Gastrocnemius medialis (tissue), 4 donors: ENCODE results near the gene RAB5A. TPM values are rescaled to one million over a fixed set of nuclear protein-coding genes. Genes with fewer than 3 reads are reported as not detected.

Experiments
- ATAC-seq, 2 donors: fragments of 150-250 bp; one replicate each; pipeline ENCODE4 v1.9.1; 2016
- DNase-seq, 2 donors: peaks; one replicate each; pipeline ENCODE4 v3.0.0-alpha.2; 2019
- H3K27ac ChIP-seq, 4 donors: fragments of 200-600 bp; sonication (generic); 1 replicate in 1 of 4; 2 replicates in 3 of 4; pipeline ENCODE4 v1.5.1; 2016 to 2018; ENCODE audit warnings: mild to moderate bottlenecking in 2 of 4, moderate library complexity in 1 of 4
- H3K27me3 ChIP-seq, 3 donors: fragments of 200-600 bp; sonication (generic) in 2 of 3; 1 replicate in 1 of 3; 2 replicates in 2 of 3; pipeline versions ENCODE4 v1.5.1 to v1.6.0; 2016 to 2019; ENCODE audit warnings: mild to moderate bottlenecking in 1 of 3, moderate library complexity in 1 of 3
- H3K36me3 ChIP-seq, 2 donors: fragments of 200-600 bp; sonication (generic) in 1 of 2; one replicate each; pipeline ENCODE4 v1.5.1; 2017 to 2018
- H3K4me1 ChIP-seq, 2 donors: fragments of 200-600 bp; sonication (generic) in 1 of 2; one replicate each; pipeline ENCODE4 v1.5.1; 2016 to 2017; ENCODE audit warnings: mild to moderate bottlenecking in 2 of 2
- H3K4me3 ChIP-seq, 4 donors: fragments of 200-600 bp; sonication (generic) in 3 of 4; 1 replicate in 1 of 4; 2 replicates in 3 of 4; pipeline ENCODE4 v1.5.1; 2016 to 2019; ENCODE audit warnings: mild to moderate bottlenecking in 2 of 4
- H3K9me3 ChIP-seq, 3 donors: fragments of 200-600 bp; sonication (generic) in 2 of 3; 1 replicate in 1 of 3; 2 replicates in 2 of 3; pipeline ENCODE4 v1.5.1; 2016 to 2019
- POLR2A ChIP-seq, 2 donors: fragments of 450-650 bp; IDR thresholded peaks; one replicate each; pipeline ENCODE4 v1.6.1; 2017; ENCODE audit warnings: antibody characterized with exemption in 2 of 2, mild to moderate bottlenecking in 2 of 2, moderate library complexity in 2 of 2
- in situ Hi-C, 4 donors: fragments of 200-750 bp; cut with MboI; loops; one replicate each; pipeline versions ENCODE4 v1.15.0 to v1.8.0; 2017; ENCODE audit warnings: low sequenced_read_pairs in 4 of 4
- intact Hi-C: fragments of 100-400 bp; cut with DNase I; formaldehyde crosslinking; loops from one replicate; pipeline ENCODE4 v1.15.1; 2023; ENCODE audit warnings: low total_unique reads
- total RNA-seq, 4 donors: library from RNA; depleted of rRNA; stranded (reverse); fragments of >200 nt; gene quantifications; one replicate each; pipeline versions ENCODE4 v1.1.0 to v1.2.3, GENCODE V29; 2016
- TF ChIP-seq, protein P1 (sequence below), 5 experiments: fragments of 450-650 bp in 3 of 5; fragments of 200-600 bp in 2 of 5; sonication (generic) in 2 of 5; IDR thresholded peaks in 4 of 5; conservative IDR thresholded peaks in 1 of 5; 1 replicate in 4 of 5; 2 replicates in 1 of 5; pipeline ENCODE4 v1.5.1; 2016 to 2019; ENCODE audit warnings: antibody characterized with exemption in 5 of 5, mild to moderate bottlenecking in 3 of 5, moderate library complexity in 3 of 5

RAB5A gene
- total RNA-seq, 4 donors from 2014 or later: 30.9 to 43.7 (median 35.5) TPM

DNA sequence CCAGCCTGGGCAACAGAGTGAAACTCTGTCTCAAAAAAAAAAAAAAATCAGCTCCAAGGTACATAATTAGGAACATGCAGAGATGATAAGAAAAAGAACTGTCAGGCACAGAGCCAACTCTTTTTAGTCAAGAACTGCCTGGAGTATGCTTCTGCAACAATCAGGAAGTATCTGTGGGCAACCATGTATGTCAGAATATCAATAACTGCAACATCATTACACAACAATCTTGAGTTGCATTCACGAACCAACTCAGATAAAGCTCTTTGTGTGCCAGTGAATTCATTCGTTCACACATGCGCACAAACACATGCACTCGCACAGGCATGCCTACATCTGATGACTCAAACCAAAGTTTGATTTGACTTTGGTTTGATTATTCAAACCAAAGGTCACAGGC, 45.0 kb upstream of the RAB5A start:
- DNase-seq: no peak
- no peak for ATAC-seq
- Histone ChIP-seq H3K4me3 (no peak overlapping the region), H3K27me3 (no peaks in the 10 kb centered on the region), H3K9me3 (no peaks in the 10 kb centered on the region), H3K36me3 (no peaks in the 10 kb centered on the region), H3K4me1 (no peaks in the 10 kb centered on the region), H3K27ac (no peak overlapping the region)
- in situ Hi-C loops: no loop called here
- intact Hi-C loops: no loop called here
- TF ChIP-seq, protein P1, sequence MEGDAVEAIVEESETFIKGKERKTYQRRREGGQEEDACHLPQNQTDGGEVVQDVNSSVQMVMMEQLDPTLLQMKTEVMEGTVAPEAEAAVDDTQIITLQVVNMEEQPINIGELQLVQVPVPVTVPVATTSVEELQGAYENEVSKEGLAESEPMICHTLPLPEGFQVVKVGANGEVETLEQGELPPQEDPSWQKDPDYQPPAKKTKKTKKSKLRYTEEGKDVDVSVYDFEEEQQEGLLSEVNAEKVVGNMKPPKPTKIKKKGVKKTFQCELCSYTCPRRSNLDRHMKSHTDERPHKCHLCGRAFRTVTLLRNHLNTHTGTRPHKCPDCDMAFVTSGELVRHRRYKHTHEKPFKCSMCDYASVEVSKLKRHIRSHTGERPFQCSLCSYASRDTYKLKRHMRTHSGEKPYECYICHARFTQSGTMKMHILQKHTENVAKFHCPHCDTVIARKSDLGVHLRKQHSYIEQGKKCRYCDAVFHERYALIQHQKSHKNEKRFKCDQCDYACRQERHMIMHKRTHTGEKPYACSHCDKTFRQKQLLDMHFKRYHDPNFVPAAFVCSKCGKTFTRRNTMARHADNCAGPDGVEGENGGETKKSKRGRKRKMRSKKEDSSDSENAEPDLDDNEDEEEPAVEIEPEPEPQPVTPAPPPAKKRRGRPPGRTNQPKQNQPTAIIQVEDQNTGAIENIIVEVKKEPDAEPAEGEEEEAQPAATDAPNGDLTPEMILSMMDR (IDR thresholded peaks at IDR 0.05 in 4 of 5, conservative IDR thresholded peaks at IDR 0.05 in 1 of 5): no peak
- no peak for TF ChIP-seq POLR2A (IDR thresholded peaks at IDR 0.05)

- Histone ChIP-seq H3K9me3 (no peaks in the 10 kb centered on the region), H3K27ac (no peak overlapping the region)
These were observed 43.2 kb upstream of the RAB5A start for GRCh38 chr3:19903649-19904048.

GRCh38 chr3:19907523-19907922, 39.4 kb upstream of the RAB5A start:
- Histone ChIP-seq H3K27me3 (no peaks in the 10 kb centered on the region), H3K4me1 (no peaks in the 10 kb centered on the region), H3K27ac (no peak overlapping the region), H3K4me3 (no peak overlapping the region), H3K9me3 (no peaks in the 10 kb centered on the region), H3K36me3 (no peaks in the 10 kb centered on the region)
- intact Hi-C loops: no loop called here
- ATAC-seq (no peak), DNase-seq (no peak)
- in situ Hi-C loops: no loop called here
- TF ChIP-seq POLR2A (IDR thresholded peaks at IDR 0.05): no peak
- TF ChIP-seq, protein P1 (IDR thresholded peaks at IDR 0.05 in 4 of 5, conservative IDR thresholded peaks at IDR 0.05 in 1 of 5): no peak

More at GRCh38 chr3:19903649-19904048, 43.2 kb upstream of the RAB5A start:
- Histone ChIP-seq H3K4me1 (no peaks in the 10 kb centered on the region), H3K27me3 (no peaks in the 10 kb centered on the region), H3K36me3 (no peaks in the 10 kb centered on the region), H3K4me3 (no peak overlapping the region)
- no peak for ATAC-seq
- TF ChIP-seq, protein P1 (IDR thresholded peaks at IDR 0.05 in 4 of 5, conservative IDR thresholded peaks at IDR 0.05 in 1 of 5): no peak
- TF ChIP-seq POLR2A (IDR thresholded peaks at IDR 0.05): no peak
- no peak for DNase-seq
- in situ Hi-C loops: no loop called here
- intact Hi-C loops: no loop called here

DNA sequence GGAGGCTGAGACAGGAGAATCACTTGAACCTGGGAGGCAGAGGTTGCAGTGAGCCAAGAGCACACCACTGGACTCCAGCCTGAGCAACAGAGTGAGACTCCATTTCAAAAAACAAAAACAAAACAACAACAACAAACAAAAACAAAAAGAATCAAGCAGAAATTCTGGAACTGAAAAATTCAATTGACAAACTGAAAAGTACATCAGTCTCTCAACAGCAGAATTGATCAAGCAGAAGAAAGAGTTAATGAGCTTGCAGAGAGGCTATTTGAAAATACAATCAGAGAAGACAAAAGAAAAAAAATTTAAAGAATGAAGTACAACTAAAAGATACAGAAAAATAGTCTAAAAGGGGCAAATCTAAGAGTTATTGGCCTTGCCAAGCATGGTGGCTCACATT, 35.4 kb upstream of the RAB5A start:
- in situ Hi-C loops (no loop called here), intact Hi-C loops (no loop called here)
- no peak for ATAC-seq

More for the DNA sequence above, 35.4 kb upstream of the RAB5A start:
- no peaks in the 10 kb centered on the region for H3K4me1 ChIP-seq
- H3K4me3 ChIP-seq: no peak overlapping the region
- no peak overlapping the region for H3K27ac ChIP-seq
- TF ChIP-seq POLR2A (IDR thresholded peaks at IDR 0.05): no peak
- TF ChIP-seq, protein P1 (IDR thresholded peaks at IDR 0.05 in 4 of 5, conservative IDR thresholded peaks at IDR 0.05 in 1 of 5): no peak
- no peaks in the 10 kb centered on the region for H3K9me3 ChIP-seq
- no peaks in the 10 kb centered on the region for H3K36me3 ChIP-seq
- H3K27me3 ChIP-seq: no peaks in the 10 kb centered on the region
- no peak for DNase-seq
